Measurements from ENCODE around the gene LSP1. TPM values are rescaled to one million over a fixed set of nuclear protein-coding genes. Genes with fewer than 3 reads are reported as not detected.
"Not testable (repeated sequence)": the region's sequence is repeated elsewhere in the genome, so short reads cannot be mapped to it uniquely, and the experiment has no call there.

LSP1 gene
- total RNA-seq, 1 experiment from 2014 or later = 0.90 TPM

GRCh38 chr11:1874441-1875092 lies 21.7 kb downstream of the LSP1 start:
- DNase-seq (ENCODE audit: low read depth, low spot score); H3K27ac ChIP-seq (ENCODE audit: low read length); H3K27me3 ChIP-seq (ENCODE audit: control insufficient read depth, insufficient read depth, low read length); BruUV-seq (replicated peaks); H3K36me3 ChIP-seq (ENCODE audit: control insufficient read depth, insufficient read depth, low read length); POLR2A ChIA-PET; H3K9me3 ChIP-seq (ENCODE audit: control insufficient read depth, insufficient read depth, low read depth, low read length); H3K4me3 ChIP-seq (ENCODE audit: low read depth in 2 of 2, low read length in 2 of 2); ATAC-seq; in situ Hi-C loops (cut with HindIII; ENCODE audit: low pct_unique_long_range_greater_than_20kb, low sequenced_read_pairs): not testable (repeated sequence)
- intact Hi-C loops (cut with micrococcal nuclease; ENCODE audit: unreplicated experiment) = loop anchor here (1.0 to 5.0 kb wide), 2 partner anchors 48 to 283 kb away; no protein-coding TSS in a partner anchor
- CTCF ChIA-PET = interaction anchor here (0.6 to 2.7 kb wide), 5 partner anchors 42 to 181 kb away, joined by 3 to 13 read pairs (median 5); no protein-coding TSS in a partner anchor
- H3K4me1 ChIP-seq (ENCODE audit: control insufficient read depth, insufficient read depth, low read length) = peaks cover 34% of the 10 kb centered on the region

DNA sequence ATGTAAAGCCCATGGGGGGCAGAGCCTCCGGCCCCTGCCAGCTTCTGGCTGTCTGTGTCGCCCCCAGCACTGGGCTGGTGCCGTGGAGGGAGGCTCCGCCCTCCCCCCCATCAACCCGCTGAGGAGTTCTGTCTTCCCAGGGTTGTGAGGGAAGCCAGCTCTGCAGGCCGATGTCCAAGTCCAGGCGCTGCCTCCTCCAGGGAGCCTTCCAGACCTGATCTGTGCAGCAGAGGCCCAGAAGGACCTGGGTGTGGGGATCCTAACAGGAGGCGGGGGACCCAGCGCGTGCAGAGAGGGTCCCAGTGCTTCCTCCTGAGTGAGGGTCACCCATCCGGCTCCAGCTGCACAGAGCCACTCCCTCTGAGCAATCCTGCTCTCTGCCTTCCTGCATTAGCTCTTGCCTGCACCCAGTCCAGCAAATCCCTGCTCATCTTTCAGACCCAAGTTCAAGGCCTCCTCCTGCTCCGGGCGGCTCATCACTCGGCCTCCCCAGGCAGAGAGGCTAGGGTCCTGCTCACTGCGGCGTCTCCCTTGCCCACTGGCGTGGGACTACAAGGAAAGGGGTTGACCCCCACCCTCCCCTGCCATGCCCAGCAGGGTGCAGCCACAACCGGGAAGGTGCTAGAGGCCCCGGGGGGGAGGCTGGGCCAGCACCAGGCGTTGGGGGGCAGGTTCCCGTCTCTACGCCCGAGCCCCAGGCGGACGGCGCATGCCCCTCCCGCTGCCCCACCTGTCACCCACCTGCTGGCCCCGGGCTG lies 22.4 kb downstream of the LSP1 start:
- ChIA-PET POLR2A (no interaction called here), CTCF (interaction anchor here (0.6 to 2.7 kb wide), 6 partner anchors 23 to 181 kb away, joined by 3 to 13 read pairs (median 4); no protein-coding TSS in a partner anchor)
- in situ Hi-C loops (cut with HindIII; ENCODE audit: low pct_unique_long_range_greater_than_20kb, low sequenced_read_pairs) = no loop called here
- Histone ChIP-seq H3K4me3 (ENCODE audit: low read depth in 2 of 2, low read length in 2 of 2) (no peak overlapping the region), H3K36me3 (ENCODE audit: control insufficient read depth, insufficient read depth, low read length) (no peaks in the 10 kb centered on the region), H3K4me1 (ENCODE audit: control insufficient read depth, insufficient read depth, low read length) (peaks cover 34% of the 10 kb centered on the region), H3K27ac (ENCODE audit: low read length) (no peak overlapping the region), H3K27me3 (ENCODE audit: control insufficient read depth, insufficient read depth, low read length) (no peaks in the 10 kb centered on the region), H3K9me3 (ENCODE audit: control insufficient read depth, insufficient read depth, low read depth, low read length) (no peaks in the 10 kb centered on the region)
- no TSS peak for BruUV-seq (replicated peaks)
- DNase-seq (ENCODE audit: low read depth, low spot score) (no peak), ATAC-seq (no peak)
- intact Hi-C loops (cut with micrococcal nuclease; ENCODE audit: unreplicated experiment) = loop anchor here (1.0 kb wide), 1 partner anchor 47 kb away; no protein-coding TSS in a partner anchor
- TF ChIP-seq SIN3A (IDR thresholded peaks at IDR 0.05; ENCODE audit: borderline replicate concordance, insufficient read depth, low read depth, low read length) (no peak), TCF7L2 (IDR thresholded peaks at IDR 0.05; ENCODE audit: low read depth, low read length) (no peak), POLR2AphosphoS5 (IDR thresholded peaks at IDR 0.05; ENCODE audit: low read depth, low read length) (no peak), REST (IDR thresholded peaks at IDR 0.05; ENCODE audit: insufficient read depth in 1 of 2, low read depth in 2 of 2, low read length in 1 of 2) (no peak)
- TF ChIP-seq, protein P1, sequence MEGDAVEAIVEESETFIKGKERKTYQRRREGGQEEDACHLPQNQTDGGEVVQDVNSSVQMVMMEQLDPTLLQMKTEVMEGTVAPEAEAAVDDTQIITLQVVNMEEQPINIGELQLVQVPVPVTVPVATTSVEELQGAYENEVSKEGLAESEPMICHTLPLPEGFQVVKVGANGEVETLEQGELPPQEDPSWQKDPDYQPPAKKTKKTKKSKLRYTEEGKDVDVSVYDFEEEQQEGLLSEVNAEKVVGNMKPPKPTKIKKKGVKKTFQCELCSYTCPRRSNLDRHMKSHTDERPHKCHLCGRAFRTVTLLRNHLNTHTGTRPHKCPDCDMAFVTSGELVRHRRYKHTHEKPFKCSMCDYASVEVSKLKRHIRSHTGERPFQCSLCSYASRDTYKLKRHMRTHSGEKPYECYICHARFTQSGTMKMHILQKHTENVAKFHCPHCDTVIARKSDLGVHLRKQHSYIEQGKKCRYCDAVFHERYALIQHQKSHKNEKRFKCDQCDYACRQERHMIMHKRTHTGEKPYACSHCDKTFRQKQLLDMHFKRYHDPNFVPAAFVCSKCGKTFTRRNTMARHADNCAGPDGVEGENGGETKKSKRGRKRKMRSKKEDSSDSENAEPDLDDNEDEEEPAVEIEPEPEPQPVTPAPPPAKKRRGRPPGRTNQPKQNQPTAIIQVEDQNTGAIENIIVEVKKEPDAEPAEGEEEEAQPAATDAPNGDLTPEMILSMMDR (IDR thresholded peaks at IDR 0.05) = no peak

GRCh38 chr11:1875851-1876301 lies 23.0 kb downstream of the LSP1 start:
- ATAC-seq; H3K9me3 ChIP-seq (ENCODE audit: control insufficient read depth, insufficient read depth, low read depth, low read length); DNase-seq (ENCODE audit: low read depth, low spot score); H3K27me3 ChIP-seq (ENCODE audit: control insufficient read depth, insufficient read depth, low read length); in situ Hi-C loops (cut with HindIII; ENCODE audit: low pct_unique_long_range_greater_than_20kb, low sequenced_read_pairs); H3K4me3 ChIP-seq (ENCODE audit: low read depth in 2 of 2, low read length in 2 of 2); BruUV-seq (replicated peaks); H3K36me3 ChIP-seq (ENCODE audit: control insufficient read depth, insufficient read depth, low read length): not testable (repeated sequence)
- ChIA-PET CTCF (interaction anchor here (0.6 to 2.7 kb wide), 10 partner anchors 23 to 278 kb away, joined by 3 to 13 read pairs (median 4); no protein-coding TSS in a partner anchor), POLR2A (interaction anchor here (0.6 kb wide), 1 partner anchor 79 kb away, joined by 4 read pairs; no protein-coding TSS in a partner anchor)
- H3K27ac ChIP-seq (ENCODE audit: low read length) = peak overlapping the region; percentile 44; the same call in 1 of the 2 replicates
- H3K4me1 ChIP-seq (ENCODE audit: control insufficient read depth, insufficient read depth, low read length) = peaks cover 34% of the 10 kb centered on the region
- intact Hi-C loops (cut with micrococcal nuclease; ENCODE audit: unreplicated experiment) = loop anchor here (1.0 kb wide), 1 partner anchor 46 kb away; no protein-coding TSS in a partner anchor

Measured in Panc1 (cell line).